HepG2 (cell line): ENCODE data around the gene PERCC1. TPM values are rescaled to one million over a fixed set of nuclear protein-coding genes. Genes with fewer than 3 reads are reported as not detected.

ENCODE experiments used
- GABPB1 ChIP-seq: IDR thresholded peaks from 2 replicates; pipeline ENCODE4 v1.6.1; 2016; ENCODE audit warnings: mild to moderate bottlenecking, missing genetic modification reagents, moderate library complexity, missing compliant biosample characterization
- HNF4A ChIP-seq: sonication (generic); formaldehyde crosslinking; IDR thresholded peaks from 2 replicates; pipeline ENCODE4 v1.4.0; 2020; ENCODE audit warnings: missing genetic modification reagents
- KMT2A ChIP-seq: sonication (generic); formaldehyde crosslinking; IDR thresholded peaks from 2 replicates; pipeline ENCODE4 v1.4.0; 2020; ENCODE audit warnings: missing genetic modification reagents
- NCOA5 ChIP-seq: sonication (generic); formaldehyde crosslinking; IDR thresholded peaks from 2 replicates; pipeline ENCODE4 v1.4.0; 2020; ENCODE audit warnings: missing genetic modification reagents
- NFYC ChIP-seq: IDR thresholded peaks from 2 replicates; pipeline ENCODE4 v1.6.1; 2016; ENCODE audit warnings: missing genetic modification reagents, missing compliant biosample characterization
- RARA ChIP-seq: IDR thresholded peaks from 2 replicates; pipeline ENCODE4 v1.6.1; 2016; ENCODE audit warnings: missing genetic modification reagents, missing compliant biosample characterization
- RNF2 ChIP-seq: fragments of 450-650 bp; conservative IDR thresholded peaks from 2 replicates; pipeline ENCODE4 v1.6.1; 2016; ENCODE audit warnings: low read depth
- SAP130 ChIP-seq: IDR thresholded peaks from 2 replicates; pipeline ENCODE4 v1.6.1; 2016; ENCODE audit warnings: low read depth
- STAT5B ChIP-seq: sonication (generic); formaldehyde crosslinking; IDR thresholded peaks from 2 replicates; pipeline ENCODE4 v1.4.0; 2020; ENCODE audit warnings: missing genetic modification reagents
- ZNF337 ChIP-seq: sonication (generic); formaldehyde crosslinking; IDR thresholded peaks from 2 replicates; pipeline ENCODE4 v1.5.1; 2020; ENCODE audit warnings: missing genetic modification reagents, low read depth, mild to moderate bottlenecking, borderline replicate concordance
- ZNF790 ChIP-seq: sonication (generic); formaldehyde crosslinking; IDR thresholded peaks from 2 replicates; pipeline ENCODE4 v1.8.0; 2022; ENCODE audit warnings: missing genetic modification reagents, mild to moderate bottlenecking, borderline replicate concordance
- polyA plus RNA-seq, 8 experiments: library from polyadenylated mRNA; depleted of rRNA in 3 of 8; stranded (reverse) in 7 of 8; unstranded in 1 of 8; fragments of >200 nt; fragmentation: Illumina TruSeq in 4 of 8; extraction: Trizol in 4 of 8; gene quantifications; 2 replicates each; pipeline versions ENCODE4 v1.2.1 to v1.2.3, GENCODE V29; 2011 to 2016; ENCODE audit warnings: low read depth in 4 of 8, missing spikeins in 1 of 8, mixed read lengths in 1 of 8; ENCODE audit not compliant: insufficient read depth in 1 of 8
- total RNA-seq, 5 experiments: library from RNA; depleted of rRNA; stranded (reverse); fragments of >200 nt; fragmentation: Illumina TruSeq; extraction: Trizol; gene quantifications; 2 replicates each; pipeline ENCODE4 v1.2.3, GENCODE V29; 2016; ENCODE audit warnings: low read depth in 1 of 5
- TF ChIP-seq, protein P1 (sequence below): sonication (generic); formaldehyde crosslinking; IDR thresholded peaks from 2 replicates; pipeline ENCODE4 v1.5.0; 2020; ENCODE audit warnings: mild to moderate bottlenecking, missing genetic modification reagents
- TF ChIP-seq, protein P2 (sequence below): sonication (generic); formaldehyde crosslinking; IDR thresholded peaks from 2 replicates; pipeline ENCODE4 v1.5.0; 2020; ENCODE audit warnings: mild to moderate bottlenecking, missing genetic modification reagents
- TF ChIP-seq, protein P3 (sequence below): sonication (generic); formaldehyde crosslinking; IDR thresholded peaks from 2 replicates; pipeline ENCODE4 v1.9.0; 2021; ENCODE audit warnings: missing genetic modification reagents, borderline replicate concordance
- TF ChIP-seq, protein P4 (sequence below): IDR thresholded peaks from 2 replicates; pipeline ENCODE4 v1.6.1; 2018; ENCODE audit warnings: missing genetic modification reagents
- TF ChIP-seq, protein P5 (sequence below): sonication (generic); formaldehyde crosslinking; IDR thresholded peaks from 2 replicates; pipeline ENCODE4 v1.9.0; 2021; ENCODE audit warnings: missing genetic modification reagents, borderline replicate concordance
- TF ChIP-seq, protein P6 (sequence below): sonication (generic); formaldehyde crosslinking; IDR thresholded peaks from 2 replicates; pipeline ENCODE4 v1.8.0; 2022; ENCODE audit warnings: mild to moderate bottlenecking, missing genetic modification reagents; ENCODE audit not compliant: insufficient replicate concordance

PERCC1 gene
- total and polyA plus RNA-seq, 2 of the 13 experiments (the other 11 are each of a cell fraction or from before 2014, with no cell fraction given): 0.15 TPM; not detected in 1

DNA sequence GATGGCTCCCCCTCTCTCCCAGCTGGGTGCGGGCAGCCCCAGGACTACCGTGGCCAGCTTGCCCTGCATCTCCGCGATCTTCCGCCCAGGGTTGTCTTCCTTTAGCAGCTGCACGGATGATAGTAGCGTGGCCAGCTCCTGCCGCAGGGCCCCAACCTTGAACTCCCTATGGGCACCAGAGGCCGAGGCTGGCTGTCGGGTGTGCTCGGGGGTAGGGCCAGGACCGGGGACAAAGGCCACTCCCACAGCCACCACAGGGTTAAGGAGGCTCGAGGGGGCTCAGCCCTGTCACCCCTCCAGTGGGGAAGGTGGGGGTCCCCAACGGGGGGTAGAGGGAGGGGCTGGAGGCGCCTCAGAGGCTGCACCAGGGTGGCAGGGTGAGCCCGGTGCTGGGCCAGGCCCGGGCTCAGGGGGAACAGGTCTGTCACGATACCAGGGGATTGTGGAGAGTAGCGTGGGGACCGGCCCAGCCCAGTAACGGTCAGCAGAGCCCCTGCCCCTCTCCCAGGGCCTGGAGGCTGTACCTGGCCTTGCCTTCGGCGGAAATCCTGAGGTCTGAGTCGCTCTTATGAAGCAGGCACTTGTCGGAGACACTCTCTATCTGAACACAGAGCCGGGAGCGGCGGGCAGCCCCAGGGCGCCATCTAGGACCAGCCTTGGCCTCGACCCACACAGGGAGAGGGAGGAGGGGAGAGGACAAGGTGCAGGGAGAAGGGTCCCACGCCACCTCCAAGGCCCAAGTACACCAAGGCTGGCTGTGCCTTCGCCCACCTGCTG is 5.2 kb downstream of the PERCC1 start (continued):
- TF ChIP-seq, protein P1, sequence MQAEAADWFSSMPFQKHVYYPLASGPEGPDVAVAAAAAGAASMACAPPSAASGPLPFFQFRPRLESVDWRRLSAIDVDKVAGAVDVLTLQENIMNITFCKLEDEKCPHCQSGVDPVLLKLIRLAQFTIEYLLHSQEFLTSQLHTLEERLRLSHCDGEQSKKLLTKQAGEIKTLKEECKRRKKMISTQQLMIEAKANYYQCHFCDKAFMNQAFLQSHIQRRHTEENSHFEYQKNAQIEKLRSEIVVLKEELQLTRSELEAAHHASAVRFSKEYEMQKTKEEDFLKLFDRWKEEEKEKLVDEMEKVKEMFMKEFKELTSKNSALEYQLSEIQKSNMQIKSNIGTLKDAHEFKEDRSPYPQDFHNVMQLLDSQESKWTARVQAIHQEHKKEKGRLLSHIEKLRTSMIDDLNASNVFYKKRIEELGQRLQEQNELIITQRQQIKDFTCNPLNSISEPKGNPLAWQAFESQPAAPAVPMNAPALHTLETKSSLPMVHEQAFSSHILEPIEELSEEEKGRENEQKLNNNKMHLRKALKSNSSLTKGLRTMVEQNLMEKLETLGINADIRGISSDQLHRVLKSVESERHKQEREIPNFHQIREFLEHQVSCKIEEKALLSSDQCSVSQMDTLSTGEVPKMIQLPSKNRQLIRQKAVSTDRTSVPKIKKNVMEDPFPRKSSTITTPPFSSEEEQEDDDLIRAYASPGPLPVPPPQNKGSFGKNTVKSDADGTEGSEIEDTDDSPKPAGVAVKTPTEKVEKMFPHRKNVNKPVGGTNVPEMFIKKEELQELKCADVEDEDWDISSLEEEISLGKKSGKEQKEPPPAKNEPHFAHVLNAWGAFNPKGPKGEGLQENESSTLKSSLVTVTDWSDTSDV (CRISPR knock-in tag): peak; percentile 68
- no peak for TF ChIP-seq NCOA5 (CRISPR knock-in tag)
- TF ChIP-seq ZNF337: no peak
- peak; percentile 66 for TF ChIP-seq HNF4A (CRISPR knock-in tag)
- no peak for TF ChIP-seq NFYC (CRISPR knock-in tag)
- TF ChIP-seq, protein P2, sequence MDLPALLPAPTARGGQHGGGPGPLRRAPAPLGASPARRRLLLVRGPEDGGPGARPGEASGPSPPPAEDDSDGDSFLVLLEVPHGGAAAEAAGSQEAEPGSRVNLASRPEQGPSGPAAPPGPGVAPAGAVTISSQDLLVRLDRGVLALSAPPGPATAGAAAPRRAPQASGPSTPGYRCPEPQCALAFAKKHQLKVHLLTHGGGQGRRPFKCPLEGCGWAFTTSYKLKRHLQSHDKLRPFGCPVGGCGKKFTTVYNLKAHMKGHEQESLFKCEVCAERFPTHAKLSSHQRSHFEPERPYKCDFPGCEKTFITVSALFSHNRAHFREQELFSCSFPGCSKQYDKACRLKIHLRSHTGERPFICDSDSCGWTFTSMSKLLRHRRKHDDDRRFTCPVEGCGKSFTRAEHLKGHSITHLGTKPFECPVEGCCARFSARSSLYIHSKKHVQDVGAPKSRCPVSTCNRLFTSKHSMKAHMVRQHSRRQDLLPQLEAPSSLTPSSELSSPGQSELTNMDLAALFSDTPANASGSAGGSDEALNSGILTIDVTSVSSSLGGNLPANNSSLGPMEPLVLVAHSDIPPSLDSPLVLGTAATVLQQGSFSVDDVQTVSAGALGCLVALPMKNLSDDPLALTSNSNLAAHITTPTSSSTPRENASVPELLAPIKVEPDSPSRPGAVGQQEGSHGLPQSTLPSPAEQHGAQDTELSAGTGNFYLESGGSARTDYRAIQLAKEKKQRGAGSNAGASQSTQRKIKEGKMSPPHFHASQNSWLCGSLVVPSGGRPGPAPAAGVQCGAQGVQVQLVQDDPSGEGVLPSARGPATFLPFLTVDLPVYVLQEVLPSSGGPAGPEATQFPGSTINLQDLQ (CRISPR knock-in tag): no peak
- no peak for TF ChIP-seq STAT5B (CRISPR knock-in tag)
- TF ChIP-seq RNF2: no peak
- TF ChIP-seq KMT2A (CRISPR knock-in tag): peak; percentile 47; the same call in 1 of the 2 replicates
- TF ChIP-seq, protein P3, sequence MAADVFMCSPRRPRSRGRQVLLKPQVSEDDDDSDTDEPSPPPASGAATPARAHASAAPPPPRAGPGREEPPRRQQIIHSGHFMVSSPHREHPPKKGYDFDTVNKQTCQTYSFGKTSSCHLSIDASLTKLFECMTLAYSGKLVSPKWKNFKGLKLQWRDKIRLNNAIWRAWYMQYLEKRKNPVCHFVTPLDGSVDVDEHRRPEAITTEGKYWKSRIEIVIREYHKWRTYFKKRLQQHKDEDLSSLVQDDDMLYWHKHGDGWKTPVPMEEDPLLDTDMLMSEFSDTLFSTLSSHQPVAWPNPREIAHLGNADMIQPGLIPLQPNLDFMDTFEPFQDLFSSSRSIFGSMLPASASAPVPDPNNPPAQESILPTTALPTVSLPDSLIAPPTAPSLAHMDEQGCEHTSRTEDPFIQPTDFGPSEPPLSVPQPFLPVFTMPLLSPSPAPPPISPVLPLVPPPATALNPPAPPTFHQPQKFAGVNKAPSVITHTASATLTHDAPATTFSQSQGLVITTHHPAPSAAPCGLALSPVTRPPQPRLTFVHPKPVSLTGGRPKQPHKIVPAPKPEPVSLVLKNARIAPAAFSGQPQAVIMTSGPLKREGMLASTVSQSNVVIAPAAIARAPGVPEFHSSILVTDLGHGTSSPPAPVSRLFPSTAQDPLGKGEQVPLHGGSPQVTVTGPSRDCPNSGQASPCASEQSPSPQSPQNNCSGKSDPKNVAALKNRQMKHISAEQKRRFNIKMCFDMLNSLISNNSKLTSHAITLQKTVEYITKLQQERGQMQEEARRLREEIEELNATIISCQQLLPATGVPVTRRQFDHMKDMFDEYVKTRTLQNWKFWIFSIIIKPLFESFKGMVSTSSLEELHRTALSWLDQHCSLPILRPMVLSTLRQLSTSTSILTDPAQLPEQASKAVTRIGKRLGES: no peak
- TF ChIP-seq, protein P4, sequence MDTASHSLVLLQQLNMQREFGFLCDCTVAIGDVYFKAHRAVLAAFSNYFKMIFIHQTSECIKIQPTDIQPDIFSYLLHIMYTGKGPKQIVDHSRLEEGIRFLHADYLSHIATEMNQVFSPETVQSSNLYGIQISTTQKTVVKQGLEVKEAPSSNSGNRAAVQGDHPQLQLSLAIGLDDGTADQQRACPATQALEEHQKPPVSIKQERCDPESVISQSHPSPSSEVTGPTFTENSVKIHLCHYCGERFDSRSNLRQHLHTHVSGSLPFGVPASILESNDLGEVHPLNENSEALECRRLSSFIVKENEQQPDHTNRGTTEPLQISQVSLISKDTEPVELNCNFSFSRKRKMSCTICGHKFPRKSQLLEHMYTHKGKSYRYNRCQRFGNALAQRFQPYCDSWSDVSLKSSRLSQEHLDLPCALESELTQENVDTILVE (CRISPR knock-in tag): no peak
- peak; percentile 71 for TF ChIP-seq RARA (CRISPR knock-in tag)
- TF ChIP-seq, protein P5, sequence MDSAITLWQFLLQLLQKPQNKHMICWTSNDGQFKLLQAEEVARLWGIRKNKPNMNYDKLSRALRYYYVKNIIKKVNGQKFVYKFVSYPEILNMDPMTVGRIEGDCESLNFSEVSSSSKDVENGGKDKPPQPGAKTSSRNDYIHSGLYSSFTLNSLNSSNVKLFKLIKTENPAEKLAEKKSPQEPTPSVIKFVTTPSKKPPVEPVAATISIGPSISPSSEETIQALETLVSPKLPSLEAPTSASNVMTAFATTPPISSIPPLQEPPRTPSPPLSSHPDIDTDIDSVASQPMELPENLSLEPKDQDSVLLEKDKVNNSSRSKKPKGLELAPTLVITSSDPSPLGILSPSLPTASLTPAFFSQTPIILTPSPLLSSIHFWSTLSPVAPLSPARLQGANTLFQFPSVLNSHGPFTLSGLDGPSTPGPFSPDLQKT (CRISPR knock-in tag): no peak
- TF ChIP-seq, protein P6, sequence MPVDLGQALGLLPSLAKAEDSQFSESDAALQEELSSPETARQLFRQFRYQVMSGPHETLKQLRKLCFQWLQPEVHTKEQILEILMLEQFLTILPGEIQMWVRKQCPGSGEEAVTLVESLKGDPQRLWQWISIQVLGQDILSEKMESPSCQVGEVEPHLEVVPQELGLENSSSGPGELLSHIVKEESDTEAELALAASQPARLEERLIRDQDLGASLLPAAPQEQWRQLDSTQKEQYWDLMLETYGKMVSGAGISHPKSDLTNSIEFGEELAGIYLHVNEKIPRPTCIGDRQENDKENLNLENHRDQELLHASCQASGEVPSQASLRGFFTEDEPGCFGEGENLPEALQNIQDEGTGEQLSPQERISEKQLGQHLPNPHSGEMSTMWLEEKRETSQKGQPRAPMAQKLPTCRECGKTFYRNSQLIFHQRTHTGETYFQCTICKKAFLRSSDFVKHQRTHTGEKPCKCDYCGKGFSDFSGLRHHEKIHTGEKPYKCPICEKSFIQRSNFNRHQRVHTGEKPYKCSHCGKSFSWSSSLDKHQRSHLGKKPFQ: no peak
- no peak for TF ChIP-seq ZNF790 (CRISPR knock-in tag)
- TF ChIP-seq GABPB1: peak; percentile 41
- TF ChIP-seq SAP130 (CRISPR knock-in tag): peak; percentile 49
